Activated CD4-positive, alpha-beta T cell treated with anti-CD3 and anti-CD28 coated beads for 48 hours (primary cell): Measurements from ENCODE around the gene PRSS22.

Experiments used
- DNase-seq: peaks from one replicate; pipeline ENCODE4 v3.0.0-alpha.2; 2020

The PRSS22 gene

GRCh38 chr16:2857451-2858244 is at the start of gene PRSS22:
PRSS22 (minus strand) TSS chr16:2858170; CDS start chr16:2858104, 66 bp downstream.
- DNase-seq: peak; percentile 16

- DNase-seq: peak; percentile 62
Observed at GRCh38 chr16:2907084-2907753, 49.2 kb upstream of the PRSS22 start.

- DNase-seq: no peak
Observed at GRCh38 chr16:2905988-2906387, 48.0 kb upstream of the PRSS22 start.

GRCh38 chr16:2905241-2905987 is 47.4 kb upstream of the PRSS22 start:
- DNase-seq: peak; percentile 99

- DNase-seq: no peak
Observed at GRCh38 chr16:2904922-2905240, 46.9 kb upstream of the PRSS22 start.

GRCh38 chr16:2904100-2904921 is 46.3 kb upstream of the PRSS22 start:
- DNase-seq: peak; percentile 84

- no peak for DNase-seq
Observed at GRCh38 chr16:2902337-2903130, 44.6 kb upstream of the PRSS22 start.

- DNase-seq: no peak
Observed at GRCh38 chr16:2900526-2901075, 42.6 kb upstream of the PRSS22 start.

GRCh38 chr16:2899564-2900072 is 41.6 kb upstream of the PRSS22 start:
- no peak for DNase-seq

GRCh38 chr16:2898831-2899563 is 41.0 kb upstream of the PRSS22 start:
- DNase-seq: no peak

- DNase-seq: no peak
Observed at GRCh38 chr16:2897110-2897509, 39.1 kb upstream of the PRSS22 start.

- no peak for DNase-seq
Observed at GRCh38 chr16:2896480-2897010, 38.6 kb upstream of the PRSS22 start.

GRCh38 chr16:2895813-2896212 is 37.8 kb upstream of the PRSS22 start:
- DNase-seq: no peak

GRCh38 chr16:2894231-2894630 is 36.3 kb upstream of the PRSS22 start:
- no peak for DNase-seq

GRCh38 chr16:2884041-2884451 is 26.1 kb upstream of the PRSS22 start:
- no peak for DNase-seq

GRCh38 chr16:2883458-2883908 is 25.5 kb upstream of the PRSS22 start:
- DNase-seq: peak; percentile 18

GRCh38 chr16:2882650-2883457 is 24.9 kb upstream of the PRSS22 start, which contains the start of gene FLYWCH2:
FLYWCH2 (plus strand) TSS chr16:2883215; CDS start chr16:2896450, 13,235 bp downstream.
- peak; percentile 100 for DNase-seq

- peak; percentile 42 for DNase-seq
Observed at GRCh38 chr16:2881783-2882649, 24.0 kb upstream of the PRSS22 start.
